NCI-H1930 (cell line): Measurements from ENCODE around the gene CANT1.
A peak's percentile ranks its signal among the peaks of the same experiment; 100 is the strongest.

Source experiments
- DNase-seq, 2 experiments: peaks; one replicate each; lab custom pipeline; 2025; lab: John Stamatoyannopoulos, UW

The CANT1 gene

GRCh38 chr17:78995761-78996451 lies 13.7 kb downstream of the CANT1 start:
- no peak for DNase-seq

- no peak for DNase-seq
These were observed 14.4 kb downstream of the CANT1 start for GRCh38 chr17:78995022-78995760.

- DNase-seq, result no peak
These were observed 15.4 kb downstream of the CANT1 start for GRCh38 chr17:78993981-78994671.

- DNase-seq, result peak in 1 of 2 experiments; percentile 28
These were observed 16.2 kb downstream of the CANT1 start for GRCh38 chr17:78993241-78993956.

GRCh38 chr17:78992542-78993212 lies 16.9 kb downstream of the CANT1 start:
- DNase-seq, result no peak

GRCh38 chr17:78991906-78992532 lies 17.5 kb downstream of the CANT1 start:
- no peak for DNase-seq

GRCh38 chr17:78991017-78991738 lies 18.4 kb downstream of the CANT1 start:
- DNase-seq, result no peak

GRCh38 chr17:78990349-78991016 lies 19.1 kb downstream of the CANT1 start:
- DNase-seq, result no peak

- no peak for DNase-seq
These were observed 21.4 kb downstream of the CANT1 start for GRCh38 chr17:78988152-78988551.

- DNase-seq, result no peak
These were observed 22.8 kb downstream of the CANT1 start for GRCh38 chr17:78986649-78987328.

GRCh38 chr17:78986048-78986648 lies 23.4 kb downstream of the CANT1 start:
- no peak for DNase-seq

GRCh38 chr17:78985395-78985794 lies 24.2 kb downstream of the CANT1 start:
- DNase-seq, result no peak

- no peak for DNase-seq
These were observed 28.3 kb downstream of the CANT1 start for GRCh38 chr17:78981010-78981888.

- no peak for DNase-seq
These were observed 29.0 kb downstream of the CANT1 start for GRCh38 chr17:78980624-78980972.

- peak; percentile 16 to 18 for DNase-seq
These were observed 29.6 kb downstream of the CANT1 start, which contains the start of gene LGALS3BP for GRCh38 chr17:78979780-78980623. Gene LGALS3BP (minus strand): TSS chr17:78979923. CDS start chr17:78977191, 2,732 bp downstream.

- DNase-seq, result no peak
These were observed 31.3 kb downstream of the CANT1 start for GRCh38 chr17:78977997-78978973.
